DND-41 (cell line): ENCODE measurements around the gene CAPN12.

Source experiments
- EZH2 ChIP-seq: IDR thresholded peaks from 3 replicates; pipeline ENCODE4 v1.6.1; 2012; ENCODE audit warnings: borderline replicate concordance, low read depth, mild to moderate bottlenecking, moderate library complexity, low read length, inconsistent platforms; ENCODE audit not compliant: severe bottlenecking
- TF ChIP-seq, protein P1 (sequence below): IDR thresholded peaks from 2 replicates; pipeline ENCODE4 v1.5.1; 2012; ENCODE audit warnings: borderline replicate concordance, low read length, moderate library complexity, mild to moderate bottlenecking; ENCODE audit not compliant: poor library complexity, severe bottlenecking; ENCODE audit errors: extremely low read depth

DNA sequence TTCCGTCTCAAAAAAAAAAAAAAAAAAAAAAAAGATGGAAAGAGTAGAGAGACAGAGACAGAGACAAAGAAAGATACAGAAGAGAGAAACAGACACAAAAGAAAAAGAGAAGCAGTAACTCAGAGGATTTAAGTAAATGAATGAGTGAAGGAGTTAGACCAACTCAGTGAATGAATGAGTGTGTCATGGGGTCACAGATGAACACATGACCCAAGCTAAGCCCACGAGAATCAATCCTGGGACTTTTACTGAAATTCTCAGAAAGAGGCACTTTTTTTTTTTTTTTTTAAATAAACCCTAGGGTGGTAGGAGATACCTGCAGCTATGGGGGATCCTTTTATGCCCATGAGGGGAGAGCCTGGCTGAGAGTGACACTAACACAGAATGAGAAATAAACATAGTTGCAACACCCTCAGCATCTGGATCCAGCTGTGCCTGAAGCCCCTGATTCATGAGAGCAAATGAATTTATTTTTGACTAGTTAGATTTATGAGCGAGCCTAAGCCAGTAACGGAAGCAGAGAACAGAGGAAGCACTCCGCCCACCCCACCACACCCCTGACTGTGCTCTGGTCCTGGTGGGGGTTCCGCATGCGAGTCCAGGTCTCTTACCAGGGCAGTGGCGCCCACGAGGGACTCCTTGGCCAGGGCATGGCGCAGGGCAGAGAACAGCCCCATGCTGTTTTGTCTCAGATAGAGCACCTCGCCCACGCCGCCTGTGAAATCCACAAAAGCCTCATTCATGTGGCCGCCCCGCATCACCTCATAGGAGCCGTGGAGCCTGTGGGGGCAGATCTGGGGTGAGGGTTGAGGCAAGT, 4.6 kb downstream of the CAPN12 start:
- TF ChIP-seq, protein P1, sequence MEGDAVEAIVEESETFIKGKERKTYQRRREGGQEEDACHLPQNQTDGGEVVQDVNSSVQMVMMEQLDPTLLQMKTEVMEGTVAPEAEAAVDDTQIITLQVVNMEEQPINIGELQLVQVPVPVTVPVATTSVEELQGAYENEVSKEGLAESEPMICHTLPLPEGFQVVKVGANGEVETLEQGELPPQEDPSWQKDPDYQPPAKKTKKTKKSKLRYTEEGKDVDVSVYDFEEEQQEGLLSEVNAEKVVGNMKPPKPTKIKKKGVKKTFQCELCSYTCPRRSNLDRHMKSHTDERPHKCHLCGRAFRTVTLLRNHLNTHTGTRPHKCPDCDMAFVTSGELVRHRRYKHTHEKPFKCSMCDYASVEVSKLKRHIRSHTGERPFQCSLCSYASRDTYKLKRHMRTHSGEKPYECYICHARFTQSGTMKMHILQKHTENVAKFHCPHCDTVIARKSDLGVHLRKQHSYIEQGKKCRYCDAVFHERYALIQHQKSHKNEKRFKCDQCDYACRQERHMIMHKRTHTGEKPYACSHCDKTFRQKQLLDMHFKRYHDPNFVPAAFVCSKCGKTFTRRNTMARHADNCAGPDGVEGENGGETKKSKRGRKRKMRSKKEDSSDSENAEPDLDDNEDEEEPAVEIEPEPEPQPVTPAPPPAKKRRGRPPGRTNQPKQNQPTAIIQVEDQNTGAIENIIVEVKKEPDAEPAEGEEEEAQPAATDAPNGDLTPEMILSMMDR, result no peak
- TF ChIP-seq EZH2, result no peak
